ENCODE measurements around the gene CNTNAP5.

The CNTNAP5 gene

GRCh38 chr2:124834331-124834730 lies 809.2 kb downstream of the CNTNAP5 start:
- DNase-seq (ENCODE audit: low read depth), result no peak
- no peak for TF ChIP-seq CTCF (conservative IDR thresholded peaks at IDR 0.05; ENCODE audit: control insufficient read depth, insufficient read depth, low read depth, low read length)
- no peak overlapping the region for H3K4me3 ChIP-seq (ENCODE audit: control insufficient read depth, low read depth, low read length)

GRCh38 chr2:124835331-124835730 lies 810.2 kb downstream of the CNTNAP5 start:
- TF ChIP-seq CTCF (conservative IDR thresholded peaks at IDR 0.05; ENCODE audit: control insufficient read depth, insufficient read depth, low read depth, low read length), result no peak
- H3K4me3 ChIP-seq (ENCODE audit: control insufficient read depth, low read depth, low read length), result no peak overlapping the region
- no peak for DNase-seq (ENCODE audit: low read depth)

- no peak overlapping the region for H3K4me3 ChIP-seq (ENCODE audit: control insufficient read depth, low read depth, low read length)
- DNase-seq (ENCODE audit: low read depth), result no peak
- no peak for TF ChIP-seq CTCF (conservative IDR thresholded peaks at IDR 0.05; ENCODE audit: control insufficient read depth, insufficient read depth, low read depth, low read length)
Observed at GRCh38 chr2:124836416-124836815, 811.3 kb downstream of the CNTNAP5 start.

- H3K4me3 ChIP-seq (ENCODE audit: control insufficient read depth, low read depth, low read length), result no peak overlapping the region
- no peak for DNase-seq (ENCODE audit: low read depth)
- TF ChIP-seq CTCF (conservative IDR thresholded peaks at IDR 0.05; ENCODE audit: control insufficient read depth, insufficient read depth, low read depth, low read length), result no peak
Observed at GRCh38 chr2:124837496-124837895, 812.4 kb downstream of the CNTNAP5 start.

- H3K4me3 ChIP-seq (ENCODE audit: control insufficient read depth, low read depth, low read length), result no peak overlapping the region
- no peak for TF ChIP-seq CTCF (conservative IDR thresholded peaks at IDR 0.05; ENCODE audit: control insufficient read depth, insufficient read depth, low read depth, low read length)
- no peak for DNase-seq (ENCODE audit: low read depth)
Observed at GRCh38 chr2:124838406-124838805, 813.3 kb downstream of the CNTNAP5 start.

- no peak for DNase-seq (ENCODE audit: low read depth)
- no peak overlapping the region for H3K4me3 ChIP-seq (ENCODE audit: control insufficient read depth, low read depth, low read length)
- no peak for TF ChIP-seq CTCF (conservative IDR thresholded peaks at IDR 0.05; ENCODE audit: control insufficient read depth, insufficient read depth, low read depth, low read length)
Observed at GRCh38 chr2:124867247-124867646, 842.2 kb downstream of the CNTNAP5 start.

GRCh38 chr2:124874219-124874618 lies 849.1 kb downstream of the CNTNAP5 start:
- no peak for DNase-seq (ENCODE audit: low read depth)
- H3K4me3 ChIP-seq (ENCODE audit: control insufficient read depth, low read depth, low read length), result no peak overlapping the region
- no peak for TF ChIP-seq CTCF (conservative IDR thresholded peaks at IDR 0.05; ENCODE audit: control insufficient read depth, insufficient read depth, low read depth, low read length)
